OCI-LY3 (cell line): ENCODE results near the gene IL7R.
"Not testable (repeated sequence)": the region's sequence is repeated elsewhere in the genome, so short reads cannot be mapped to it uniquely, and the experiment has no call there.

Experiments
- CTCF ChIP-seq: fragments of 200-600, 300-600 bp; sonication (generic); IDR thresholded peaks from 2 replicates; pipeline ENCODE4 v1.5.1; 2014; ENCODE audit warnings: antibody characterized with exemption, low read length, low read depth
- EZH2phosphoT487 ChIP-seq: fragments of 200-600 bp; shearing (Covaris generic); IDR thresholded peaks from 2 replicates; pipeline ENCODE4 v1.6.1; 2018; ENCODE audit warnings: antibody characterized with exemption, mixed run types, low read depth

DNA sequence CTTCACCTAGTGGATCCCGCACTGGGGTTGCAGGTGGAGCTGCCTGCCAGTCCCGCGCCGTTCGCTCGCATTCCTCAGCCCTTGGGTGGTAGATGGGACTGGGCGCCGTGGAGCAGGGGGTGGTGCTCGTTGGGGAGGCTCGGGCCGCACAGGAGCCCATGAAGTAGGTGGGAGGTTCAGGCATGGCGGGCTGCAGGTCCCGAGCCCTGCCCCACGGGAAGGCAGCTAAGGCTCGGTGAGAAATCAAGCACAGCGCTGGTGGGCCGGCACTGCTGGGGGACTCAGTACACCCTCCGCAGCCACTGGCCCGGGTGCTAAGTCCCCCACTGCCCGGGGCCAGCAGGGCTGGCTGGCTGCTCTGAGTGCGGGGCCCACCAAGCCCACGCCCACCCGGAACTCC lies 36.1 kb downstream of the IL7R start:
- TF ChIP-seq CTCF, EZH2phosphoT487: not testable (repeated sequence)
